Stimulated activated CD8-positive, alpha-beta memory T cell treated with anti-CD3 and anti-CD28 coated beads, Interleukin-2, amount 100 ng/mL, for 1 hour (primary cell): ENCODE results near the gene SERPINH1.

ENCODE experiments used
- DNase-seq, 2 donors: peaks; one replicate each; pipeline ENCODE4 v3.0.0-alpha.2; 2020; ENCODE audit warnings: low read depth in 2 of 2

The SERPINH1 gene

DNA sequence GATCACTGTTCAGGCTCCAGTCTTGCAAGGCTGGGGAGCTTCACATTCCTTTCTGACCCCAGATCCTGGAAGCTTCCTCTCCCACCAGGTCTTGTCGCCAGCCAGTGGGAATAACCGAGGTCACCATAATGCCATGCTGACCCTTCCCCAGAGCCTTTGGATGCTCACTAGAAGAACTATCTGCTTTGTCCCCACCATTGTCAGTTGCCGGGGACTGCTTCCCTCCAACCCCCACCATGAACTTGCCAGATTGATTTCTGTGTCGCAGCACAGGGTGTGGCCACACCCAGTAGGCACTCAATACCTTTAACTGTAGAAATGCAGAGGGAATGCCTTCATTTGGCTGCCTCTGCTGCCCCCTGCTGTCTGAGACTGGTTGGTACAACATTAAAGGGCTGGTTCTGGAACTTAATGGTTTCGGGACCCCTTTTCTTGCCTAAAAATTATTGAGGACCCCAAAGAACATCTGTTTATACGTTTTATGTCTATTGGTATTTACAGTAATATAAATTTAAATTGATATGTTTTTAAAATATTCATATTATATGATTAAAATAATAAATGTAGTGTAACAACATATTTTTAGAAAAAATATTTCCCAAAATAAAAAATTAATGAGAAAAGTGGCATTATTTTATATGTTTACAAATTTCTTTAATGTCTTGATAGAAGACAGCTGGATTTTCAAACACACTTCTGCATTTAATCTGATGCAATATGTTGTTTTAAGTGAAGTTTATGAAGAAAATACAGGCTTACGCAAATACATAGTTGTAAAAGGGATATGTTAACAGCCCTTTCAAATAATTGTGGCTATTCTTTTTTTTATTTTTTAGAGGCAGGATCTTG lies 29.6 kb upstream of the SERPINH1 start:
- peak; percentile 62 to 72 for DNase-seq

DNA sequence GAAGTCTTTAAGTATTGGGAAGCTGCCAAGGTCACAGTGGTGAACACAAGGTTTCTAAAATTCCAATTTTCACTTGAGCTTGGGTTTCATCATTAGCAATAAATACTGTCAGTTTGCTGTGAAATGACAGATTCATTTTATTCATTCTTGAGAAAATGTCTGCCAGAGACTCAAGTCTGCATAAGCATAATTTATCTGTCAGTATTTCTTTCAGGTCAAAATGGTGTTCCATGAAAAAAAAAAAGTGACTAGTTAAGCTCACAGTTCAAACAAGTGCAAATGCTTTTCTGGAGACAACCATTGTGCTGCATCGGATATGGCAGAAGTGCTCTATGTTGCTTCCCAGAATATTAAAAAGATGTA lies 28.2 kb upstream of the SERPINH1 start:
- DNase-seq = no peak

DNA sequence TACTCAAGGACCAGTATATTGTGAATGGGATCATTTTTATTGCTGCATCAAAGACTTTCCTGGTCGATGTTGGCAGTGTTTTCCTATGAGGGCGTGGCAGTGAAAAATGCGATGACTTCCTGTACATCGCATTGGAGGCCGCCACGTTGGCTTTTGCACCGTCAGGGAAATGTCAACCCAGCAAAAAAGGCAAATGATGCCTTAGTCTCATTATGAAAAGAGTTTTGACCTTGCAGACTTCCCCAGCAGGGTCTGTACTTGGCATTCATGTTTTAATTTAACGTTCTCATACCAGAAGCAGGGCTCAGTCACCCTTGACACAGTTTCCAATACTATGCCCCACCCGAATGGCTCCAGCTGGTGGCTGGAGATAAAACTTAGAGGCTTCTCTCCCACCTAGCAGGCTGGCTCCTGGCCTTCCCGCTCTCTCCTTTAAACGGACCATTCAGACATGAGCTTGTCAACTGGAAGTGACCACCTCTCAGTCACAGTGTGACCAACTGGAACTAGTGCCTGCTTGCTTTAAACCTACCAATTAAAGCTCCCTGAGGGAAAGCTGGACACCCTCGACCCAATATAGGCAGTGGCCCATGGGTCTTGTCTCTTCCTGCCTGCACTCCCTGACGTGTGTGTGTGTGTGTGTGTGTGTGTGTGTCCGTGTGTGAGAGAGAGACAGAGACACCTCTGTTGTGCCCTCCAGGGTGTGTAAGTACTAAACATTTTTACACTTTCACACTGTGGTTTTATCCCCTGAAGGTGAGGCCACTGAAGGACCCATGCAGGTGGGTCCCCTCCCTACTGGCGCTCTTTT lies 27.6 kb upstream of the SERPINH1 start:
- no peak for DNase-seq

DNA sequence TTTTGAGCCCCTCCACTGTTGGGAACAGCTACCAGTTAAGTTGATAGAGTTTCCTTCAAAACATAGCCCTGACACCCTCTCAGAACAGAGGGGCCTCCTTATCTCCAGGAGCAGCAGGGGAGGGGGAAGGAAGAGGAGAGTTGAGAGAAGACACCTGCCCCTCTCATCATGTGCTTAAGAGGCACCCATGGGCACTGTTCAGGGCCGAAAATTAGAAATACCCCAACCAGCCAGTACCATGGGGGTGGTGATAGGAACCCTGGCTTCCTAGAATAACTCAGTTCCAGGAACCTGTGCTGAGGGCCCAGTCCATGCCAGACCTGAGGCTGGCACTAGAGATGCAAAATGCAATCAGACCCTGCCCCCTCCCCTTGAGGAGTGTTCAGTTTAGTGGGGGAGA lies 27.0 kb upstream of the SERPINH1 start:
- DNase-seq = no peak

- DNase-seq = peak in 1 of 2 donors; percentile 32
Observed at GRCh38 chr11:75536786-75537641, 25.0 kb upstream of the SERPINH1 start.

DNA sequence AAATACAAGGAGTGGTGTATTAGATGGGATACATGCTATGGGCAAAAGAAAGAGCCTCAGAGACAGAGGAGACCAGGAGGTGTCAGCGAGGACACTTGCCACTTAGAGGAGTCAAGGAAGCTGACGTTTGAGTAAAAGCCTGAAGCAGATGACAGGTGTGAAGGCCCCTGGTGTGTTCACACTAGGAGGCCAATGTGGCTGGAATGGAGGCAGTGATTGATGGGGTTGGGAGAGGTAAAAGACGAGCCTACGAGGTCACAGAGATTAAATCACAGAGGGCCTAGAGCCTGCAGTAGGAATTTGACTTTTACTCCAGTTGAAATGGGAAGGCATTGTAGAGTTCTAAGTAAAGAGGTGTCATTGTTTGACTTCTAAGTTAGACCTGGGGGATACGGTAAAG lies 24.3 kb upstream of the SERPINH1 start:
- DNase-seq = no peak

- DNase-seq = no peak
Observed at GRCh38 chr11:75538150-75538942, 23.7 kb upstream of the SERPINH1 start.

GRCh38 chr11:75539459-75540334 lies 22.4 kb upstream of the SERPINH1 start:
- no peak for DNase-seq

GRCh38 chr11:75541193-75542087 lies 20.6 kb upstream of the SERPINH1 start:
- no peak for DNase-seq

- DNase-seq = no peak
Observed at GRCh38 chr11:75542088-75542438, 20.0 kb upstream of the SERPINH1 start.

- no peak for DNase-seq
Observed at GRCh38 chr11:75543806-75544205, 18.2 kb upstream of the SERPINH1 start.

GRCh38 chr11:75547177-75547576 lies 14.9 kb upstream of the SERPINH1 start:
- DNase-seq = no peak

- DNase-seq = no peak
Observed at GRCh38 chr11:75547617-75548058, 14.4 kb upstream of the SERPINH1 start.

DNA sequence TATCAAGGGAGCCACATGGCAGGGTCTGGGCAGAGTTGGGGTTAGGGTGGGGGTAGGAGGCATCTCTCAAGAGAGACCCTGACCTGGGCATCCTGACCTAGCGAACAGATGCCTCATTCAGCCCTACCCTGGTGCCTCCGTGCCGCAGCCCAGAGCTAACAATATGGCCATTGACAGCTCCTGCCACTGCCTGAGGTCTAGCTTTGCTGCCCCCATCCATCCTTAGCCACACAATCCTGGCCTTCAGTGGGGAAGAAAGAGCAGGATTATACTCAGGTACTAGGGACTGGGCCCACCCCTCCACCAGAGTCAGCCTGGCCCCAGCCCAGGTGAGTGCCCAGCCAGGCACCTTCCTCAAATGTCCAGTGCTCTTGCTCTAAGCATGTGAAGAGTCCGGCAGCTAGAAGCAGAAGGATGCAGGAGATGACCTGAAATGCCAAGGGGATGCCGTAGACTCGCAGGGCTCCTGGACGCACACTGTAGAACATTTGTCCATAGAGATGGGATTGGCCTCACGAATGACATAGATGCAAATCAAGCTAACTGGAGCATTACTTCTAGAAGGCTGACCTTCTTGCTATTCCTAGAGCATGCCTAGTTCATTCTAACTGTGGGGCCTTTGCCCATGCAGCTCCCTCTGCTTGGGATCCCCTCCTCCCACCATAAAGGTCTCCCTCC lies 13.3 kb upstream of the SERPINH1 start:
- DNase-seq = no peak

GRCh38 chr11:75549370-75549958 lies 12.6 kb upstream of the SERPINH1 start:
- DNase-seq = no peak

DNA sequence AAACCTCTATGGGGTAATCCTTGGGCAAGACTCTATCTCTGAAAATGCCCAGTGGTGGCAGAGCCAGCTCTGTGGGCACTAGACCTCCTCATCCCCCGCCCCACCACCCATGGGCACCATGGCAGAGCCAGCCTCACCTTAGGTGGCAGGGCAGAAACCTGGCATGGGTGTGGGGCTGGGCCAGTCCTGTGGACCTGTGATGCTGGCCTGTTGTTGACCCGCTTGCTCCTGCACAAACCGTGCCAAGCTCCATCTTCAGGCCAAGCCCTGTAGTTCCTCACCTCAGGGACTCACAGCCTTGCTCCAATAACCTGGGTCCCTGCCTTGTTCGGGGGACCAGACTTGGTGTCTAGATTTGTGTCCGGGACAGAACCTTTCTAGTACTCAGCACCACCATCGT lies 8.9 kb upstream of the SERPINH1 start:
- DNase-seq = no peak

DNA sequence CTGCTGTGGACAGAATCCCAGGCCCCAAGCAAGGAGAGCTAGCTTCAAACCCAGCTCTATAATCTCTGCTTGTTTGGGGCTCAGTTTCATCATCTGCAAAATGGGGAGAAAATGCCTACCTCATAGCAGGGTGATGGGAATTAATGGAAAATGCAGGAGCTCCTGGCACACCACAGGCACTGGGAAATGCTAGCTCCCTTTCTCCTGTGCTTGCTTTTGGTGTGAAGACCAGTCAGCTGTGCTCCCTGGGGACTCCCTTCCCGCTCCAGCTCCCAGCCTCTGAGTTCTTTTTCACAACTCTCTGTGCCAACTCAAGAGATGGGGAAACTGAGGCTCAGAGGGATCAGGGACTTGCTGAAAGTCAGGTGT lies 8.2 kb upstream of the SERPINH1 start:
- no peak for DNase-seq

DNA sequence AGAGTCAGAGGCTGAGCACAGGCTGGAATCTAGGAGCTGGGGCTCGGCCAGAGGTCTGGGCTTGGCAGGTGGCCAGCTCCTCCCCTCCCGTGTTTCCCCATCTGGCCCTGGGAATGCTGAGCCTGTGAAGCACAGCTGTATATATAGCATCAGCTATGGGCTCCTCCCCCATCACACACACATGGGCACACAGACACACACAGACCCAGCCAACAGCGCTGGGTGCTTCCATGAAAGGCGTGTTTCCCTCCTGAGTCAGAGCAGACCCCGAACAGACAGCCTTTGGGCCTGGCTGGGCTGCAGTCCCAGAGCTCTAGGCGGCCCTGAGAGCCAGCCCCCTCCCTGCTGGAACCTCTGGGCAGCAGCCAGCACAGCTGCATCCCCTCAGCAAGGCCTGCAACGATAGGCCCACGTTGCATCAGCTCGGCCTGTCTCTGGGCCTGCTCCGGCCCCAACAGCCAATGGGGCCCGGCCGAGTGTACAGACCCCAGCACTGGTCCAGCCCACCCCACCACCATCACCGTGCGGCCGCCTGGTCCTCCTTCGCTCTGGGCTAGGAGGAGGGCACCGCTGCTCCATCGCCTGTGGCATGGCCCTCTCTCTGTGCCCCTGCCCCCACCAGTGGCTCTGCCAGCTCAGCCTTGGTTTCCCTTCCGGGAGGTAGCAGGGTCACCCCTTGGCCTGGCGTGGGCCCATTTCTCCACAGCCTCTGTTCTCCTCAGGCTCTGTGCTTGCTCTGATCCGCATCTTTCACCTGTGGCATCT lies 7.6 kb upstream of the SERPINH1 start:
- DNase-seq = no peak
